ENCODE results near the gene NKIRAS1. TPM values are rescaled to one million over a fixed set of nuclear protein-coding genes. Genes with fewer than 3 reads are reported as not detected.

NKIRAS1 gene
- total RNA-seq, 2 experiments from 2014 or later = 3.6 to 3.9 TPM

DNA sequence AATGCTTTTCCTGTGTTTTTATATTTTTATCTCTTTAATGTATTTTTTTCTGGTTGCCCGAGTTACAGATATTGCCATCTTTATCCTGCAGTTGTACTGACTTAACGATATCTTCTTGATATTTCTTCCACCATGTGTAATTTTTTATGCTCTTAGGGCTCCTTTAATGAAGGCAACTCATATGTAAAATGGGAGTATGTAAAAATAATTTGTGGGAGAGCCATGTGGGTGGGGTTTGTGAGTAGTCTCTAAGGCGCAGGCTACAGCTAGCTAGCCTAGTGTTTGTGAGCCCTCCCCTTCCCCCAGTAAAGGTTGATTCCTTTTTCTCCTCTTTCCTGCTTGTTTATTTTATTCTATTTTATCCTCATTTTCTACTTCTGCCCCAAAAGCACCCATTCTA lies 72.9 kb downstream of the NKIRAS1 start:
- TF ChIP-seq, protein P1, sequence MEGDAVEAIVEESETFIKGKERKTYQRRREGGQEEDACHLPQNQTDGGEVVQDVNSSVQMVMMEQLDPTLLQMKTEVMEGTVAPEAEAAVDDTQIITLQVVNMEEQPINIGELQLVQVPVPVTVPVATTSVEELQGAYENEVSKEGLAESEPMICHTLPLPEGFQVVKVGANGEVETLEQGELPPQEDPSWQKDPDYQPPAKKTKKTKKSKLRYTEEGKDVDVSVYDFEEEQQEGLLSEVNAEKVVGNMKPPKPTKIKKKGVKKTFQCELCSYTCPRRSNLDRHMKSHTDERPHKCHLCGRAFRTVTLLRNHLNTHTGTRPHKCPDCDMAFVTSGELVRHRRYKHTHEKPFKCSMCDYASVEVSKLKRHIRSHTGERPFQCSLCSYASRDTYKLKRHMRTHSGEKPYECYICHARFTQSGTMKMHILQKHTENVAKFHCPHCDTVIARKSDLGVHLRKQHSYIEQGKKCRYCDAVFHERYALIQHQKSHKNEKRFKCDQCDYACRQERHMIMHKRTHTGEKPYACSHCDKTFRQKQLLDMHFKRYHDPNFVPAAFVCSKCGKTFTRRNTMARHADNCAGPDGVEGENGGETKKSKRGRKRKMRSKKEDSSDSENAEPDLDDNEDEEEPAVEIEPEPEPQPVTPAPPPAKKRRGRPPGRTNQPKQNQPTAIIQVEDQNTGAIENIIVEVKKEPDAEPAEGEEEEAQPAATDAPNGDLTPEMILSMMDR (IDR thresholded peaks at IDR 0.05) = no peak
- ChIA-PET POLR2A (no interaction called here), CTCF (interaction anchor here (1.1 kb wide), 1 partner anchor 10 kb away, joined by 3 read pairs; no protein-coding TSS in a partner anchor)
- Mint-ChIP-seq H3K4me3 (no peak overlapping the region), H3K36me3 (ENCODE audit: low read depth) (peaks cover 6% of the 10 kb centered on the region), H3K9me3 (peaks cover 2% of the 10 kb centered on the region), H3K4me1 (ENCODE audit: low read depth) (peaks cover 29% of the 10 kb centered on the region), H3K27ac (no peak overlapping the region), H3K27me3 (no peaks in the 10 kb centered on the region)
- intact Hi-C loops (cut with micrococcal nuclease) = no loop called here
- ATAC-seq = no peak
- no peak for DNase-seq

Other genes with a start within 250 kb of the NKIRAS1 start
- 10 to 100 TPM; 79.0 to 80.3 TPM for gene UBE2E1, start 111.0 kb downstream of the NKIRAS1 start, total RNA-seq
- 1,000 to 10,000 TPM; 2,671 to 2,747 TPM for gene RPL15, start 142 bp upstream of the NKIRAS1 start, total RNA-seq
- 1 to 10 TPM; 3.6 to 4.0 TPM for gene NR1D2, start 28.3 kb upstream of the NKIRAS1 start, total RNA-seq